ENCODE measurements around the gene CDH22. TPM values are rescaled to one million over a fixed set of nuclear protein-coding genes. Genes with fewer than 3 reads are reported as not detected.

Gene CDH22
- total RNA-seq, 1 experiment from 2014 or later: 6.4 TPM

GRCh38 chr20:46237736-46238135 lies 70.6 kb downstream of the CDH22 start:
- Histone ChIP-seq H3K27me3 (ENCODE audit: low read length) (no peaks in the 10 kb centered on the region), H2AFZ (ENCODE audit: low read length) (no peak overlapping the region), H3K9ac (ENCODE audit: low read length) (no peak overlapping the region), H3K4me2 (ENCODE audit: low read depth, low read length, poor library complexity, severe bottlenecking) (no peak overlapping the region), H3K9me3 (ENCODE audit: low read length) (no peaks in the 10 kb centered on the region), H3K4me3 (ENCODE audit: low read length) (no peak overlapping the region), H3K9me2 (replicated peaks; ENCODE audit: insufficient read depth, low read length) (no peaks in the 10 kb centered on the region), H3K4me1 (ENCODE audit: low read length) (no peaks in the 10 kb centered on the region), H3K79me2 (ENCODE audit: low read length) (no peaks in the 10 kb centered on the region), H4K20me1 (ENCODE audit: insufficient read depth, low read depth, low read length) (no peaks in the 10 kb centered on the region), H3K36me3 (ENCODE audit: insufficient read depth, low read length) (no peaks in the 10 kb centered on the region), H3K27ac (ENCODE audit: low read length) (no peak overlapping the region)
- DNase-seq: no peak

- H3K9ac ChIP-seq (ENCODE audit: low read length): no peak overlapping the region
- DNase-seq: no peak
- no peaks in the 10 kb centered on the region for H3K9me3 ChIP-seq (ENCODE audit: low read length)
- no peak overlapping the region for H2AFZ ChIP-seq (ENCODE audit: low read length)
- no peaks in the 10 kb centered on the region for H3K9me2 ChIP-seq (replicated peaks; ENCODE audit: insufficient read depth, low read length)
- H3K4me3 ChIP-seq (ENCODE audit: low read length): no peak overlapping the region
- no peak overlapping the region for H3K4me2 ChIP-seq (ENCODE audit: low read depth, low read length, poor library complexity, severe bottlenecking)
- no peak overlapping the region for H3K27ac ChIP-seq (ENCODE audit: low read length)
- H3K79me2 ChIP-seq (ENCODE audit: low read length): no peaks in the 10 kb centered on the region
- H4K20me1 ChIP-seq (ENCODE audit: insufficient read depth, low read depth, low read length): no peaks in the 10 kb centered on the region
- no peaks in the 10 kb centered on the region for H3K27me3 ChIP-seq (ENCODE audit: low read length)
- no peaks in the 10 kb centered on the region for H3K36me3 ChIP-seq (ENCODE audit: insufficient read depth, low read length)
- H3K4me1 ChIP-seq (ENCODE audit: low read length): no peaks in the 10 kb centered on the region
Observed at GRCh38 chr20:46237227-46237626, 71.1 kb downstream of the CDH22 start.

- no peaks in the 10 kb centered on the region for H3K79me2 ChIP-seq (ENCODE audit: low read length)
- no peaks in the 10 kb centered on the region for H3K27me3 ChIP-seq (ENCODE audit: low read length)
- no peak overlapping the region for H3K4me3 ChIP-seq (ENCODE audit: low read length)
- no peak overlapping the region for H3K4me2 ChIP-seq (ENCODE audit: low read depth, low read length, poor library complexity, severe bottlenecking)
- no peak overlapping the region for H2AFZ ChIP-seq (ENCODE audit: low read length)
- H4K20me1 ChIP-seq (ENCODE audit: insufficient read depth, low read depth, low read length): no peaks in the 10 kb centered on the region
- H3K9me2 ChIP-seq (replicated peaks; ENCODE audit: insufficient read depth, low read length): no peaks in the 10 kb centered on the region
- no peak for DNase-seq
- no peak overlapping the region for H3K27ac ChIP-seq (ENCODE audit: low read length)
- no peaks in the 10 kb centered on the region for H3K36me3 ChIP-seq (ENCODE audit: insufficient read depth, low read length)
- no peaks in the 10 kb centered on the region for H3K9me3 ChIP-seq (ENCODE audit: low read length)
- no peaks in the 10 kb centered on the region for H3K4me1 ChIP-seq (ENCODE audit: low read length)
- H3K9ac ChIP-seq (ENCODE audit: low read length): no peak overlapping the region
Observed at GRCh38 chr20:46235077-46235476, 73.2 kb downstream of the CDH22 start.

GRCh38 chr20:46233701-46234100 lies 74.6 kb downstream of the CDH22 start:
- Histone ChIP-seq H2AFZ (ENCODE audit: low read length) (no peak overlapping the region), H3K9me2 (replicated peaks; ENCODE audit: insufficient read depth, low read length) (no peaks in the 10 kb centered on the region), H3K36me3 (ENCODE audit: insufficient read depth, low read length) (no peaks in the 10 kb centered on the region), H3K9me3 (ENCODE audit: low read length) (no peaks in the 10 kb centered on the region), H3K4me2 (ENCODE audit: low read depth, low read length, poor library complexity, severe bottlenecking) (no peak overlapping the region), H3K27me3 (ENCODE audit: low read length) (no peaks in the 10 kb centered on the region), H3K4me1 (ENCODE audit: low read length) (no peaks in the 10 kb centered on the region), H3K79me2 (ENCODE audit: low read length) (no peaks in the 10 kb centered on the region), H3K27ac (ENCODE audit: low read length) (no peak overlapping the region), H4K20me1 (ENCODE audit: insufficient read depth, low read depth, low read length) (no peaks in the 10 kb centered on the region), H3K4me3 (ENCODE audit: low read length) (no peak overlapping the region), H3K9ac (ENCODE audit: low read length) (no peak overlapping the region)
- DNase-seq: no peak

GRCh38 chr20:46232539-46232938 lies 75.8 kb downstream of the CDH22 start:
- H3K9me2 ChIP-seq (replicated peaks; ENCODE audit: insufficient read depth, low read length): no peaks in the 10 kb centered on the region
- no peak overlapping the region for H3K4me3 ChIP-seq (ENCODE audit: low read length)
- H3K27ac ChIP-seq (ENCODE audit: low read length): no peak overlapping the region
- no peak overlapping the region for H3K9ac ChIP-seq (ENCODE audit: low read length)
- H3K79me2 ChIP-seq (ENCODE audit: low read length): no peaks in the 10 kb centered on the region
- H2AFZ ChIP-seq (ENCODE audit: low read length): no peak overlapping the region
- H3K36me3 ChIP-seq (ENCODE audit: insufficient read depth, low read length): no peaks in the 10 kb centered on the region
- DNase-seq: no peak
- H3K9me3 ChIP-seq (ENCODE audit: low read length): no peaks in the 10 kb centered on the region
- no peaks in the 10 kb centered on the region for H3K27me3 ChIP-seq (ENCODE audit: low read length)
- H4K20me1 ChIP-seq (ENCODE audit: insufficient read depth, low read depth, low read length): no peaks in the 10 kb centered on the region
- H3K4me1 ChIP-seq (ENCODE audit: low read length): no peaks in the 10 kb centered on the region
- H3K4me2 ChIP-seq (ENCODE audit: low read depth, low read length, poor library complexity, severe bottlenecking): no peak overlapping the region

- no peaks in the 10 kb centered on the region for H3K9me3 ChIP-seq (ENCODE audit: low read length)
- no peak overlapping the region for H3K27ac ChIP-seq (ENCODE audit: low read length)
- no peaks in the 10 kb centered on the region for H3K27me3 ChIP-seq (ENCODE audit: low read length)
- no peaks in the 10 kb centered on the region for H3K4me1 ChIP-seq (ENCODE audit: low read length)
- no peak overlapping the region for H3K4me2 ChIP-seq (ENCODE audit: low read depth, low read length, poor library complexity, severe bottlenecking)
- no peak overlapping the region for H3K4me3 ChIP-seq (ENCODE audit: low read length)
- H3K9ac ChIP-seq (ENCODE audit: low read length): no peak overlapping the region
- no peaks in the 10 kb centered on the region for H3K9me2 ChIP-seq (replicated peaks; ENCODE audit: insufficient read depth, low read length)
- H2AFZ ChIP-seq (ENCODE audit: low read length): no peak overlapping the region
- H4K20me1 ChIP-seq (ENCODE audit: insufficient read depth, low read depth, low read length): no peaks in the 10 kb centered on the region
- DNase-seq: peak; percentile 71
- no peaks in the 10 kb centered on the region for H3K79me2 ChIP-seq (ENCODE audit: low read length)
- no peaks in the 10 kb centered on the region for H3K36me3 ChIP-seq (ENCODE audit: insufficient read depth, low read length)
Observed at GRCh38 chr20:46230801-46231282, 77.5 kb downstream of the CDH22 start.

- Histone ChIP-seq H4K20me1 (ENCODE audit: insufficient read depth, low read depth, low read length) (no peaks in the 10 kb centered on the region), H3K36me3 (ENCODE audit: insufficient read depth, low read length) (no peaks in the 10 kb centered on the region), H3K9ac (ENCODE audit: low read length) (no peak overlapping the region), H3K9me2 (replicated peaks; ENCODE audit: insufficient read depth, low read length) (no peaks in the 10 kb centered on the region), H3K4me2 (ENCODE audit: low read depth, low read length, poor library complexity, severe bottlenecking) (no peak overlapping the region), H3K27me3 (ENCODE audit: low read length) (no peaks in the 10 kb centered on the region), H2AFZ (ENCODE audit: low read length) (no peak overlapping the region), H3K79me2 (ENCODE audit: low read length) (no peaks in the 10 kb centered on the region), H3K4me3 (ENCODE audit: low read length) (no peak overlapping the region), H3K9me3 (ENCODE audit: low read length) (no peaks in the 10 kb centered on the region), H3K27ac (ENCODE audit: low read length) (no peak overlapping the region), H3K4me1 (ENCODE audit: low read length) (no peaks in the 10 kb centered on the region)
- no peak for DNase-seq
Observed at GRCh38 chr20:46230106-46230491, 78.2 kb downstream of the CDH22 start.

GRCh38 chr20:46229478-46230105 lies 78.7 kb downstream of the CDH22 start:
- Histone ChIP-seq H2AFZ (ENCODE audit: low read length) (no peak overlapping the region), H3K4me3 (ENCODE audit: low read length) (no peak overlapping the region), H3K9ac (ENCODE audit: low read length) (no peak overlapping the region), H3K79me2 (ENCODE audit: low read length) (no peaks in the 10 kb centered on the region), H3K9me3 (ENCODE audit: low read length) (no peaks in the 10 kb centered on the region), H3K4me2 (ENCODE audit: low read depth, low read length, poor library complexity, severe bottlenecking) (no peak overlapping the region), H4K20me1 (ENCODE audit: insufficient read depth, low read depth, low read length) (no peaks in the 10 kb centered on the region), H3K9me2 (replicated peaks; ENCODE audit: insufficient read depth, low read length) (no peaks in the 10 kb centered on the region), H3K36me3 (ENCODE audit: insufficient read depth, low read length) (no peaks in the 10 kb centered on the region), H3K27me3 (ENCODE audit: low read length) (no peaks in the 10 kb centered on the region), H3K4me1 (ENCODE audit: low read length) (no peaks in the 10 kb centered on the region), H3K27ac (ENCODE audit: low read length) (no peak overlapping the region)
- peak; percentile 62 for DNase-seq

Data from Karpas-422 (cell line).